ENCODE measurements around the gene CORO6. TPM values are rescaled to one million over a fixed set of nuclear protein-coding genes. Genes with fewer than 3 reads are reported as not detected.
A peak's percentile ranks its signal among the peaks of the same experiment; 100 is the strongest.

CORO6 gene
- total RNA-seq, 1 experiment from 2014 or later, result 1.2 TPM

GRCh38 chr17:29613352-29613837 is 9.3 kb downstream of the CORO6 start:
- no peak for DNase-seq (ENCODE audit: low spot score)

- no peak for DNase-seq (ENCODE audit: low spot score)
Measured at GRCh38 chr17:29612404-29613280, 10.1 kb downstream of the CORO6 start.

GRCh38 chr17:29612094-29612403 is 10.7 kb downstream of the CORO6 start:
- no peak for DNase-seq (ENCODE audit: low spot score)

GRCh38 chr17:29611351-29612093 is 11.2 kb downstream of the CORO6 start:
- DNase-seq (ENCODE audit: low spot score), result no peak

- DNase-seq (ENCODE audit: low spot score), result no peak
Measured at GRCh38 chr17:29610395-29610794, 12.3 kb downstream of the CORO6 start.

GRCh38 chr17:29608986-29609385 is 13.7 kb downstream of the CORO6 start:
- no peak for DNase-seq (ENCODE audit: low spot score)

GRCh38 chr17:29607557-29608195 is 15.0 kb downstream of the CORO6 start:
- DNase-seq (ENCODE audit: low spot score), result no peak

- no peak for DNase-seq (ENCODE audit: low spot score)
Measured at GRCh38 chr17:29603109-29603674, 19.5 kb downstream of the CORO6 start.

GRCh38 chr17:29597361-29598172 is 25.1 kb downstream of the CORO6 start:
- DNase-seq (ENCODE audit: low spot score), result no peak

GRCh38 chr17:29596811-29597210 is 25.9 kb downstream of the CORO6 start:
- DNase-seq (ENCODE audit: low spot score), result no peak

- no peak for DNase-seq (ENCODE audit: low spot score)
Measured at GRCh38 chr17:29595943-29596774, 26.6 kb downstream of the CORO6 start.

GRCh38 chr17:29595107-29595942 is 27.4 kb downstream of the CORO6 start:
- DNase-seq (ENCODE audit: low spot score), result no peak

- no peak for DNase-seq (ENCODE audit: low spot score)
Measured at GRCh38 chr17:29594519-29595090, 28.1 kb downstream of the CORO6 start.

GRCh38 chr17:29593591-29594518 is 28.9 kb downstream of the CORO6 start:
- no peak for DNase-seq (ENCODE audit: low spot score)

GRCh38 chr17:29592850-29593551 is 29.7 kb downstream of the CORO6 start, which contains the start of gene ANKRD13B:
TSS of gene ANKRD13B (plus strand) at chr17:29593132. CDS start at chr17:29593622, 490 bp downstream.
- DNase-seq (ENCODE audit: low spot score), result no peak

GRCh38 chr17:29591737-29592608 is 30.7 kb downstream of the CORO6 start:
- peak; percentile 81 for DNase-seq (ENCODE audit: low spot score)
